ENCODE data around the gene PPP1R14D.

The PPP1R14D gene

DNA sequence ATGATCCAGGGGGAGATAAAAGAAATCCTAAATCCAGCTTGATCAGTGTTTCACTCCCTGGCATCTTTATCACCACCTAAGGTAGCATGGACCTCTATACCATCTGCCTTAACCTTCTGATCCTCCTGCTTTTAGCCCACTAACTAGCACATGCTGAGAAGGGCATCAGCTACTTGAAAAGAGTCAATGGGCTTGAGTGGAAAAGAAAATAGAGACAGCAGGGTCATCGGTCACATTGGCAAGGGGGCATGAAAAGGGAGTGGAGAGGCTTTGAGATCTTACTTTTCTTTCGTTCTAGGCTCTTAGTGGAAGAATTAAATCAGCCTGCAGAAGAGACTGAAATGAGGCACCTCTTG is 21.9 kb downstream of the PPP1R14D start:
- TF ChIP-seq, protein P1, sequence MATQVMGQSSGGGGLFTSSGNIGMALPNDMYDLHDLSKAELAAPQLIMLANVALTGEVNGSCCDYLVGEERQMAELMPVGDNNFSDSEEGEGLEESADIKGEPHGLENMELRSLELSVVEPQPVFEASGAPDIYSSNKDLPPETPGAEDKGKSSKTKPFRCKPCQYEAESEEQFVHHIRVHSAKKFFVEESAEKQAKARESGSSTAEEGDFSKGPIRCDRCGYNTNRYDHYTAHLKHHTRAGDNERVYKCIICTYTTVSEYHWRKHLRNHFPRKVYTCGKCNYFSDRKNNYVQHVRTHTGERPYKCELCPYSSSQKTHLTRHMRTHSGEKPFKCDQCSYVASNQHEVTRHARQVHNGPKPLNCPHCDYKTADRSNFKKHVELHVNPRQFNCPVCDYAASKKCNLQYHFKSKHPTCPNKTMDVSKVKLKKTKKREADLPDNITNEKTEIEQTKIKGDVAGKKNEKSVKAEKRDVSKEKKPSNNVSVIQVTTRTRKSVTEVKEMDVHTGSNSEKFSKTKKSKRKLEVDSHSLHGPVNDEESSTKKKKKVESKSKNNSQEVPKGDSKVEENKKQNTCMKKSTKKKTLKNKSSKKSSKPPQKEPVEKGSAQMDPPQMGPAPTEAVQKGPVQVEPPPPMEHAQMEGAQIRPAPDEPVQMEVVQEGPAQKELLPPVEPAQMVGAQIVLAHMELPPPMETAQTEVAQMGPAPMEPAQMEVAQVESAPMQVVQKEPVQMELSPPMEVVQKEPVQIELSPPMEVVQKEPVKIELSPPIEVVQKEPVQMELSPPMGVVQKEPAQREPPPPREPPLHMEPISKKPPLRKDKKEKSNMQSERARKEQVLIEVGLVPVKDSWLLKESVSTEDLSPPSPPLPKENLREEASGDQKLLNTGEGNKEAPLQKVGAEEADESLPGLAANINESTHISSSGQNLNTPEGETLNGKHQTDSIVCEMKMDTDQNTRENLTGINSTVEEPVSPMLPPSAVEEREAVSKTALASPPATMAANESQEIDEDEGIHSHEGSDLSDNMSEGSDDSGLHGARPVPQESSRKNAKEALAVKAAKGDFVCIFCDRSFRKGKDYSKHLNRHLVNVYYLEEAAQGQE (IDR thresholded peaks at IDR 0.05; ENCODE audit: insufficient read depth in 1 of 2, low read depth in 2 of 2, low read length in 2 of 2), result no peak
- TF ChIP-seq SIN3A (IDR thresholded peaks at IDR 0.05; ENCODE audit: borderline replicate concordance, insufficient read depth, low read length) (no peak), FOXP2 (optimal IDR thresholded peaks at IDR 0.05; ENCODE audit: borderline replicate concordance, extremely low read depth, extremely low read length, insufficient read depth) (no peak), TAF1 (IDR thresholded peaks at IDR 0.05; ENCODE audit: borderline replicate concordance, insufficient read depth, low read length) (no peak; the same call in 1 of the 2 replicates), POLR2AphosphoS5 (IDR thresholded peaks at IDR 0.05; ENCODE audit: low read depth, low read length) (no peak)

DNA sequence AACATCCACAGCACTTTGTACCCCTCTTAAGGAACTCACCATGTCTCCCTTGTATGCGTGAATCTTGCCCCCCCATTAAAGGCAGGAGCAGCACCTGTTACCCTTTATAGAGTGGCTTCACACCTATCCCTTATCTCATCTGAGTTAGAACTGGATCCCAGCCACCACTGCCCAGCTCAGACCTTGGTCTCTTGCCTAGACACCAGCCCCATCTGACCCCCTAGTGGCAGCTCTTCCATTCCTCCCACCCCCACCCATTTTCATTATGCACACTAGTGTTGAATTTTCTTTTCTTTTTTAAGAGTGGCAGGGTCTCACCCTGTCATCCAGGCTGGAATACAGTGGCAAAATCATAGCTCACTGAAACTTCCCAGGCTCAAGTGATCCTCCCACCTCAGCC is 24.8 kb downstream of the PPP1R14D start:
- TF ChIP-seq SIN3A (IDR thresholded peaks at IDR 0.05; ENCODE audit: borderline replicate concordance, insufficient read depth, low read length) (no peak), FOXP2 (optimal IDR thresholded peaks at IDR 0.05; ENCODE audit: borderline replicate concordance, extremely low read depth, extremely low read length, insufficient read depth) (no peak), TAF1 (IDR thresholded peaks at IDR 0.05; ENCODE audit: borderline replicate concordance, insufficient read depth, low read length) (no peak), POLR2AphosphoS5 (IDR thresholded peaks at IDR 0.05; ENCODE audit: low read depth, low read length) (no peak)
- TF ChIP-seq, protein P1 (IDR thresholded peaks at IDR 0.05; ENCODE audit: insufficient read depth in 1 of 2, low read depth in 2 of 2, low read length in 2 of 2), result no peak

DNA sequence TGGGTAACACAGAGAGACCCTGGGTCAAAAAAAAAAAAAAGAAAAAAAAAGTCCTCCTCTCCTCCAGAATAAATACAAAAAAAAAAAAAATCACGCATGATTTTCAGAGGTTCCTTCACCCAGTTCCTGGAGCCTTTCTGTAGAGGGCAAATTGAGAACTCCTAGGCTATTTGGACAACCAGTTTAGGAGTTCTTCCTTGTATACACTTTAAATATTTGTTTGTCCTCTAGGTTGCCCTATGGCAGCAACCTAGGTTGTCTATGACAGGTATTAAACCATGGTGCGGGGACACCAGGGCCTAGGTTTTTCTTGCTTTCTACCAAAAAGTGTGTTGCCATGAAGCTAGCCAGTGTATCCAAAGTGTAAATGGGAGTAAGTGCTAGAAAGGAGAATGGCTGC is 25.4 kb downstream of the PPP1R14D start:
- TF ChIP-seq, protein P1 (IDR thresholded peaks at IDR 0.05; ENCODE audit: insufficient read depth in 1 of 2, low read depth in 2 of 2, low read length in 2 of 2), result no peak
- TF ChIP-seq SIN3A (IDR thresholded peaks at IDR 0.05; ENCODE audit: borderline replicate concordance, insufficient read depth, low read length), result no peak
- no peak for TF ChIP-seq TAF1 (IDR thresholded peaks at IDR 0.05; ENCODE audit: borderline replicate concordance, insufficient read depth, low read length)
- no peak for TF ChIP-seq FOXP2 (optimal IDR thresholded peaks at IDR 0.05; ENCODE audit: borderline replicate concordance, extremely low read depth, extremely low read length, insufficient read depth)
- TF ChIP-seq POLR2AphosphoS5 (IDR thresholded peaks at IDR 0.05; ENCODE audit: low read depth, low read length), result no peak

DNA sequence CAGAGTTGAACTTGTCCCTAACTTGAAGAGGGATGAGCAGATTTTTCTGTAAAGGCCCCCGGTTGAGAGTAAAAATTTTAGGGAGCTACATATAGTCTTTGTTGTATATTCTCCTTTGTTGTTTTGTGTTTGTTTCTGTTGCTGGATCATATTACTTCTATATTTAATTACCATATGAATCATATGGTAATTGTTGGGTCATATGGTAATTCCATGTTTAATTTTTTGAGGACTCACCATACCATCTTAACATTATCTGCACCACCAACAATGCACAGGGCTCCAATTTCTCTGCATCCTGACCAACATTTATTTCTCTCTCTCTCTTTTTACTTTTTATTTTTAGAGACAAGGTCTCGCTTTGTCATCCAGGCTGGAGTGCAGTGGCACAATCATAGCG is 29.0 kb downstream of the PPP1R14D start:
- TF ChIP-seq, protein P1 (IDR thresholded peaks at IDR 0.05; ENCODE audit: insufficient read depth in 1 of 2, low read depth in 2 of 2, low read length in 2 of 2), result no peak
- TF ChIP-seq POLR2AphosphoS5 (IDR thresholded peaks at IDR 0.05; ENCODE audit: low read depth, low read length), result no peak
- no peak for TF ChIP-seq FOXP2 (optimal IDR thresholded peaks at IDR 0.05; ENCODE audit: borderline replicate concordance, extremely low read depth, extremely low read length, insufficient read depth)
- TF ChIP-seq SIN3A (IDR thresholded peaks at IDR 0.05; ENCODE audit: borderline replicate concordance, insufficient read depth, low read length), result no peak
- no peak for TF ChIP-seq TAF1 (IDR thresholded peaks at IDR 0.05; ENCODE audit: borderline replicate concordance, insufficient read depth, low read length)

DNA sequence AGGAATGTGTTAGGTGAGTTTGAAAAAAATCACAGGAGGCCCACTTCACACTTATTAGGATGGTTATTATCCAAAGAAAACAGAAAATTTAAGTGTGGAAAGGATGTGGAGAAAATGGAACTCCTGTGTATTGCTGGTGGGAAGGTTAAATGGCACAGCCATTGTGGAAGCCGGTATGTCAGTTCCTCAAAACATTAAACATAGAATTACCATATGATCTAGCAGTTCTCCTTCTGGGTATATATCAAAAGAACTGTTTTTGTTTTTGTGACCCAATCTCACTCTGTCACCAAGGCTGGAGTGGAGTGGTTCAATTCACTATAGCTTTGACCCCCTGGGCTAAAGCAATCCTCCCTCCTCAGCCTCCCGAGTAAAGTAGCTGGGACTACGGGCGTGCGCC is 32.0 kb downstream of the PPP1R14D start:
- TF ChIP-seq SIN3A (IDR thresholded peaks at IDR 0.05; ENCODE audit: borderline replicate concordance, insufficient read depth, low read length) (no peak), POLR2AphosphoS5 (IDR thresholded peaks at IDR 0.05; ENCODE audit: low read depth, low read length) (no peak), FOXP2 (optimal IDR thresholded peaks at IDR 0.05; ENCODE audit: borderline replicate concordance, extremely low read depth, extremely low read length, insufficient read depth) (no peak), TAF1 (IDR thresholded peaks at IDR 0.05; ENCODE audit: borderline replicate concordance, insufficient read depth, low read length) (no peak)
- TF ChIP-seq, protein P1 (IDR thresholded peaks at IDR 0.05; ENCODE audit: insufficient read depth in 1 of 2, low read depth in 2 of 2, low read length in 2 of 2), result no peak
